Measurements from ENCODE around the gene C1QA.

C1QA gene

GRCh38 chr1:22633697-22634463 is 2.5 kb upstream of the C1QA start:
- POLR2A ChIA-PET = no interaction called here
- Histone ChIP-seq H3K27me3 (replicated peaks in 2 of 5; ENCODE audit: control insufficient read depth in 4 of 5, insufficient read depth in 5 of 5, low read length in 4 of 5) (peaks cover 0 to 65% (median 7%) of the 10 kb centered on the region in 5 experiments), H3K4me3 (ENCODE audit: control insufficient read depth in 1 of 7, extremely low read depth in 1 of 7, insufficient read depth in 4 of 7, low read depth in 2 of 7, low read length in 6 of 7) (no peak overlapping the region), H3K9me3 (ENCODE audit: control extremely low read depth in 1 of 5, control insufficient read depth in 4 of 5, insufficient read depth in 2 of 5, low read depth in 1 of 5, low read length in 4 of 5) (no peaks in the 10 kb centered on the region), H3K4me1 (ENCODE audit: control extremely low read depth in 1 of 4, control insufficient read depth in 4 of 4, insufficient read depth in 4 of 4, low read length in 3 of 4) (no peaks in the 10 kb centered on the region), H3K27ac (ENCODE audit: insufficient read depth in 1 of 2, low read depth in 1 of 2, low read length in 2 of 2, poor library complexity in 1 of 2, severe bottlenecking in 2 of 2) (no peak overlapping the region), H3K36me3 (ENCODE audit: control insufficient read depth in 4 of 4, insufficient read depth in 4 of 4, low read length in 3 of 4) (no peaks in the 10 kb centered on the region)
- DNase-seq = peak in 1 of 3 donors; percentile 15
- 86% methylated on average over 10 of the region's 10 CpGs for WGBS (ENCODE audit: insufficient coverage)
- CTCF ChIA-PET = no interaction called here

- CTCF ChIA-PET = interaction anchor here (0.7 to 1.4 kb wide), 3 partner anchors 9 to 219 kb away, joined by 3 read pairs; no protein-coding TSS in a partner anchor
- WGBS (ENCODE audit: insufficient coverage) = 72% methylated on average over 3 of the region's 7 CpGs
These were observed 992 bp upstream of the C1QA start for GRCh38 chr1:22635436-22635835.

GRCh38 chr1:22636927-22637326 is 499 bp downstream of the C1QA start:
- no peak overlapping the region for H3K4me3 ChIP-seq (ENCODE audit: control insufficient read depth in 1 of 7, extremely low read depth in 1 of 7, insufficient read depth in 4 of 7, low read depth in 2 of 7, low read length in 6 of 7)
- ChIA-PET CTCF (interaction anchor here (0.6 to 1.3 kb wide), 3 partner anchors 10 to 216 kb away, joined by 3 to 5 read pairs (median 3); no protein-coding TSS in a partner anchor), POLR2A (no interaction called here)
- 82% methylated on average over 6 of the region's 6 CpGs for WGBS (ENCODE audit: insufficient coverage)
- DNase-seq = no peak
- no peaks in the 10 kb centered on the region for H3K9me3 ChIP-seq (ENCODE audit: control extremely low read depth in 1 of 5, control insufficient read depth in 4 of 5, insufficient read depth in 2 of 5, low read depth in 1 of 5, low read length in 4 of 5)
- no peak overlapping the region for H3K27ac ChIP-seq (ENCODE audit: insufficient read depth in 1 of 2, low read depth in 1 of 2, low read length in 2 of 2, poor library complexity in 1 of 2, severe bottlenecking in 2 of 2)
- H3K36me3 ChIP-seq (ENCODE audit: control insufficient read depth in 4 of 4, insufficient read depth in 4 of 4, low read length in 3 of 4) = no peaks in the 10 kb centered on the region
- H3K27me3 ChIP-seq (replicated peaks in 2 of 5; ENCODE audit: control insufficient read depth in 4 of 5, insufficient read depth in 5 of 5, low read length in 4 of 5) = peaks cover 0 to 51% (median 3%) of the 10 kb centered on the region in 5 experiments
- H3K4me1 ChIP-seq (ENCODE audit: control extremely low read depth in 1 of 4, control insufficient read depth in 4 of 4, insufficient read depth in 4 of 4, low read length in 3 of 4) = no peaks in the 10 kb centered on the region

More at GRCh38 chr1:22635436-22635835, 992 bp upstream of the C1QA start:
- POLR2A ChIA-PET = interaction anchor here (0.6 kb wide), 1 partner anchor 22 kb away, joined by 3 read pairs; no protein-coding TSS in a partner anchor
- H3K9me3 ChIP-seq (ENCODE audit: control extremely low read depth in 1 of 5, control insufficient read depth in 4 of 5, insufficient read depth in 2 of 5, low read depth in 1 of 5, low read length in 4 of 5) = no peaks in the 10 kb centered on the region
- no peak overlapping the region for H3K4me3 ChIP-seq (ENCODE audit: control insufficient read depth in 1 of 7, extremely low read depth in 1 of 7, insufficient read depth in 4 of 7, low read depth in 2 of 7, low read length in 6 of 7)
- no peaks in the 10 kb centered on the region for H3K36me3 ChIP-seq (ENCODE audit: control insufficient read depth in 4 of 4, insufficient read depth in 4 of 4, low read length in 3 of 4)
- no peak overlapping the region for H3K27ac ChIP-seq (ENCODE audit: insufficient read depth in 1 of 2, low read depth in 1 of 2, low read length in 2 of 2, poor library complexity in 1 of 2, severe bottlenecking in 2 of 2)
- H3K27me3 ChIP-seq (replicated peaks in 2 of 5; ENCODE audit: control insufficient read depth in 4 of 5, insufficient read depth in 5 of 5, low read length in 4 of 5) = peaks cover 0 to 54% (median 7%) of the 10 kb centered on the region in 5 experiments
- no peaks in the 10 kb centered on the region for H3K4me1 ChIP-seq (ENCODE audit: control extremely low read depth in 1 of 4, control insufficient read depth in 4 of 4, insufficient read depth in 4 of 4, low read length in 3 of 4)
- no peak for DNase-seq

- Histone ChIP-seq H3K4me1 (ENCODE audit: control extremely low read depth in 1 of 4, control insufficient read depth in 4 of 4, insufficient read depth in 4 of 4, low read length in 3 of 4) (no peaks in the 10 kb centered on the region), H3K27ac (ENCODE audit: insufficient read depth in 1 of 2, low read depth in 1 of 2, low read length in 2 of 2, poor library complexity in 1 of 2, severe bottlenecking in 2 of 2) (no peak overlapping the region), H3K9me3 (ENCODE audit: control extremely low read depth in 1 of 5, control insufficient read depth in 4 of 5, insufficient read depth in 2 of 5, low read depth in 1 of 5, low read length in 4 of 5) (no peaks in the 10 kb centered on the region), H3K36me3 (ENCODE audit: control insufficient read depth in 4 of 4, insufficient read depth in 4 of 4, low read length in 3 of 4) (no peaks in the 10 kb centered on the region), H3K4me3 (ENCODE audit: control insufficient read depth in 1 of 7, extremely low read depth in 1 of 7, insufficient read depth in 4 of 7, low read depth in 2 of 7, low read length in 6 of 7) (no peak overlapping the region), H3K27me3 (replicated peaks in 2 of 5; ENCODE audit: control insufficient read depth in 4 of 5, insufficient read depth in 5 of 5, low read length in 4 of 5) (peaks cover 0 to 50% (median 2%) of the 10 kb centered on the region in 5 experiments)
- DNase-seq = no peak
- WGBS (ENCODE audit: insufficient coverage) = 75% methylated on average over 3 of the region's 3 CpGs
- CTCF ChIA-PET = no interaction called here
- POLR2A ChIA-PET = no interaction called here
These were observed 1.5 kb downstream of the C1QA start for GRCh38 chr1:22637907-22638445.

- Histone ChIP-seq H3K4me1 (ENCODE audit: control extremely low read depth in 1 of 4, control insufficient read depth in 4 of 4, insufficient read depth in 4 of 4, low read length in 3 of 4) (no peaks in the 10 kb centered on the region), H3K9me3 (ENCODE audit: control extremely low read depth in 1 of 5, control insufficient read depth in 4 of 5, insufficient read depth in 2 of 5, low read depth in 1 of 5, low read length in 4 of 5) (no peaks in the 10 kb centered on the region), H3K27ac (ENCODE audit: insufficient read depth in 1 of 2, low read depth in 1 of 2, low read length in 2 of 2, poor library complexity in 1 of 2, severe bottlenecking in 2 of 2) (no peak overlapping the region), H3K36me3 (ENCODE audit: control insufficient read depth in 4 of 4, insufficient read depth in 4 of 4, low read length in 3 of 4) (no peaks in the 10 kb centered on the region), H3K27me3 (replicated peaks in 2 of 5; ENCODE audit: control insufficient read depth in 4 of 5, insufficient read depth in 5 of 5, low read length in 4 of 5) (peaks cover 0 to 44% (median 0%) of the 10 kb centered on the region in 5 experiments), H3K4me3 (ENCODE audit: control insufficient read depth in 1 of 7, extremely low read depth in 1 of 7, insufficient read depth in 4 of 7, low read depth in 2 of 7, low read length in 6 of 7) (no peak overlapping the region)
- ChIA-PET CTCF (interaction anchor here (0.6 kb wide), 1 partner anchor 295 kb away, joined by 3 read pairs; no protein-coding TSS in a partner anchor), POLR2A (no interaction called here)
- no peak for DNase-seq
- 84% methylated on average over 23 of the region's 23 CpGs for WGBS (ENCODE audit: insufficient coverage)
These were observed 2.2 kb downstream of the C1QA start for GRCh38 chr1:22638476-22639234.

- 17% methylated on average over 8 of the region's 8 CpGs for WGBS (ENCODE audit: insufficient coverage)
- no peaks in the 10 kb centered on the region for H3K9me3 ChIP-seq (ENCODE audit: control extremely low read depth in 1 of 5, control insufficient read depth in 4 of 5, insufficient read depth in 2 of 5, low read depth in 1 of 5, low read length in 4 of 5)
- H3K4me1 ChIP-seq (ENCODE audit: control extremely low read depth in 1 of 4, control insufficient read depth in 4 of 4, insufficient read depth in 4 of 4, low read length in 3 of 4) = no peaks in the 10 kb centered on the region
- no peaks in the 10 kb centered on the region for H3K36me3 ChIP-seq (ENCODE audit: control insufficient read depth in 4 of 4, insufficient read depth in 4 of 4, low read length in 3 of 4)
- peaks cover 0 to 40% (median 0%) of the 10 kb centered on the region in 5 experiments for H3K27me3 ChIP-seq (replicated peaks in 2 of 5; ENCODE audit: control insufficient read depth in 4 of 5, insufficient read depth in 5 of 5, low read length in 4 of 5)
- H3K4me3 ChIP-seq (ENCODE audit: control insufficient read depth in 1 of 7, extremely low read depth in 1 of 7, insufficient read depth in 4 of 7, low read depth in 2 of 7, low read length in 6 of 7) = no peak overlapping the region
- no peak overlapping the region for H3K27ac ChIP-seq (ENCODE audit: insufficient read depth in 1 of 2, low read depth in 1 of 2, low read length in 2 of 2, poor library complexity in 1 of 2, severe bottlenecking in 2 of 2)
- CTCF ChIA-PET = interaction anchor here (0.6 to 1.8 kb wide), 4 partner anchors 10 to 295 kb away, joined by 3 to 6 read pairs (median 3); no protein-coding TSS in a partner anchor
- peak; percentile 34 to 60 (median 49) for DNase-seq
- POLR2A ChIA-PET = no interaction called here
These were observed 2.9 kb downstream of the C1QA start for GRCh38 chr1:22639286-22639685.

All from common myeloid progenitor, CD34-positive (primary cell).